ENCODE results near the gene MPHOSPH6. TPM values are rescaled to one million over a fixed set of nuclear protein-coding genes. Genes with fewer than 3 reads are reported as not detected.
A peak's percentile ranks its signal among the peaks of the same experiment; 100 is the strongest.
"Not testable (repeated sequence)": the region's sequence is repeated elsewhere in the genome, so short reads cannot be mapped to it uniquely, and the experiment has no call there.

Gene MPHOSPH6
- polyA plus RNA-seq: 30.5 TPM
- long read RNA-seq, donor 1, transcript MPHOSPH6-201 (5 exons, 1,103 nt): major isoform, 8 of 10 reads
- long read RNA-seq, donor 1, partial matches to known transcripts: 0 of 10 reads
- long read RNA-seq, donor 1, other reads (novel, unspliced or antisense): 0 of 10 reads
- long read RNA-seq, donor 2, transcript MPHOSPH6-201 (5 exons, 1,103 nt): major isoform, 12 of 14 reads
- long read RNA-seq, donor 2, partial matches to known transcripts: 0 of 14 reads
- long read RNA-seq, donor 2, other reads (novel, unspliced or antisense): 0 of 14 reads
- long read RNA-seq, donor 3: 0 reads
- long read RNA-seq, donor 4, partial matches to known transcripts: 0 of 2 reads
- long read RNA-seq, donor 4, other reads (novel, unspliced or antisense): 0 of 2 reads
- long read RNA-seq, donor 5, transcript MPHOSPH6-201 (5 exons, 1,103 nt): major isoform, 7 of 7 reads
- long read RNA-seq, donor 5, partial matches to known transcripts: 0 of 7 reads
- long read RNA-seq, donor 5, other reads (novel, unspliced or antisense): 0 of 7 reads
- long read RNA-seq, donor 6, transcript MPHOSPH6-201 (5 exons, 1,103 nt): major isoform, 7 of 11 reads
- long read RNA-seq, donor 6, partial matches to known transcripts: 0 of 11 reads
- long read RNA-seq, donor 6, other reads (novel, unspliced or antisense): 0 of 11 reads
- long read RNA-seq, donor 7, transcript MPHOSPH6-201 (5 exons, 1,103 nt): major isoform, 6 of 9 reads
- long read RNA-seq, donor 7, partial matches to known transcripts: 0 of 9 reads
- long read RNA-seq, donor 7, other reads (novel, unspliced or antisense): 0 of 9 reads
- long read RNA-seq, donor 8, transcript MPHOSPH6-201 (5 exons, 1,103 nt): major isoform, 24 of 38 reads
- long read RNA-seq, donor 8, partial matches to known transcripts: 11 of 38 reads
- long read RNA-seq, donor 8, other reads (novel, unspliced or antisense): 0 of 38 reads
- long read RNA-seq, donor 9, transcript MPHOSPH6-207 (2 exons, 392 nt): minor isoform, 5 of 16 reads
- long read RNA-seq, donor 9, transcript MPHOSPH6-201 (5 exons, 1,103 nt): major isoform, 11 of 16 reads
- long read RNA-seq, donor 9, partial matches to known transcripts: 0 of 16 reads
- long read RNA-seq, donor 9, other reads (novel, unspliced or antisense): 0 of 16 reads
- long read RNA-seq, donor 10, transcript MPHOSPH6-201 (5 exons, 1,103 nt): major isoform, 10 of 12 reads
- long read RNA-seq, donor 10, partial matches to known transcripts: 0 of 12 reads
- long read RNA-seq, donor 10, other reads (novel, unspliced or antisense): 0 of 12 reads
- long read RNA-seq, donor 11, transcript MPHOSPH6-201 (5 exons, 1,103 nt): major isoform, 19 of 20 reads
- long read RNA-seq, donor 11, partial matches to known transcripts: 0 of 20 reads
- long read RNA-seq, donor 11, other reads (novel, unspliced or antisense): 0 of 20 reads

- Histone ChIP-seq H3K36me3 (ENCODE audit: control insufficient read depth, insufficient read depth, low read length) (peaks cover 15% of the 10 kb centered on the region), H3K27me3 (ENCODE audit: control insufficient read depth, insufficient read depth, low read length) (peaks cover 27% of the 10 kb centered on the region), H3K4me1 (ENCODE audit: control insufficient read depth, insufficient read depth, low read length) (peaks cover 5% of the 10 kb centered on the region), H3K9me3 (ENCODE audit: control insufficient read depth, low read depth, low read length) (no peaks in the 10 kb centered on the region), H3K4me3 (ENCODE audit: low read length) (peak within 1 kb of the TSS; percentile 88), H3K27ac (ENCODE audit: low read length) (peak within 1 kb of the TSS; percentile 78)
- peak; percentile 90 to 95 for DNase-seq
- no CpG with 5 or more reads among the region's 89 CpGs for WGBS (ENCODE audit: insufficient coverage, low lambda C conversion rate)
These were observed at the start of gene MPHOSPH6 for GRCh38 chr16:82169861-82170845. MPHOSPH6 (minus strand) TSS chr16:82170224; CDS start chr16:82170175, 49 bp downstream.

- no peak for DNase-seq
- Histone ChIP-seq H3K27ac (ENCODE audit: low read length) (no peak overlapping the region), H3K36me3 (ENCODE audit: control insufficient read depth, insufficient read depth, low read length) (no peaks in the 10 kb centered on the region), H3K4me1 (ENCODE audit: control insufficient read depth, insufficient read depth, low read length) (no peaks in the 10 kb centered on the region), H3K27me3 (ENCODE audit: control insufficient read depth, insufficient read depth, low read length) (no peaks in the 10 kb centered on the region), H3K9me3 (ENCODE audit: control insufficient read depth, low read depth, low read length) (no peaks in the 10 kb centered on the region), H3K4me3 (ENCODE audit: low read length) (no peak overlapping the region)
- WGBS (ENCODE audit: insufficient coverage, low lambda C conversion rate): 87% methylated on average over 3 of the region's 12 CpGs
These were observed 49.3 kb upstream of the MPHOSPH6 start for GRCh38 chr16:82219298-82219697.

- not testable (repeated sequence) for DNase-seq; H3K9me3 ChIP-seq (ENCODE audit: control insufficient read depth, low read depth, low read length); H3K4me3 ChIP-seq (ENCODE audit: low read length); H3K27me3 ChIP-seq (ENCODE audit: control insufficient read depth, insufficient read depth, low read length); H3K4me1 ChIP-seq (ENCODE audit: control insufficient read depth, insufficient read depth, low read length); H3K36me3 ChIP-seq (ENCODE audit: control insufficient read depth, insufficient read depth, low read length); H3K27ac ChIP-seq (ENCODE audit: low read length)
- no CpG with 5 or more reads among the region's 9 CpGs for WGBS (ENCODE audit: insufficient coverage, low lambda C conversion rate)
These were observed 39.3 kb upstream of the MPHOSPH6 start for GRCh38 chr16:82209314-82209713.

GRCh38 chr16:82203198-82203597, 33.2 kb upstream of the MPHOSPH6 start:
- H3K9me3 ChIP-seq (ENCODE audit: control insufficient read depth, low read depth, low read length): no peaks in the 10 kb centered on the region
- H3K27ac ChIP-seq (ENCODE audit: low read length): no peak overlapping the region
- no peak for DNase-seq
- peaks cover 2% of the 10 kb centered on the region for H3K27me3 ChIP-seq (ENCODE audit: control insufficient read depth, insufficient read depth, low read length)
- H3K4me1 ChIP-seq (ENCODE audit: control insufficient read depth, insufficient read depth, low read length): no peaks in the 10 kb centered on the region
- no peak overlapping the region for H3K4me3 ChIP-seq (ENCODE audit: low read length)
- no peaks in the 10 kb centered on the region for H3K36me3 ChIP-seq (ENCODE audit: control insufficient read depth, insufficient read depth, low read length)

- Histone ChIP-seq H3K4me1 (ENCODE audit: control insufficient read depth, insufficient read depth, low read length) (no peaks in the 10 kb centered on the region), H3K36me3 (ENCODE audit: control insufficient read depth, insufficient read depth, low read length) (no peaks in the 10 kb centered on the region), H3K4me3 (ENCODE audit: low read length) (no peak overlapping the region), H3K27me3 (ENCODE audit: control insufficient read depth, insufficient read depth, low read length) (peaks cover 2% of the 10 kb centered on the region), H3K27ac (ENCODE audit: low read length) (no peak overlapping the region), H3K9me3 (ENCODE audit: control insufficient read depth, low read depth, low read length) (no peaks in the 10 kb centered on the region)
- no CpG with 5 or more reads among the region's 1 CpG for WGBS (ENCODE audit: insufficient coverage, low lambda C conversion rate)
- DNase-seq: no peak
These were observed 31.9 kb upstream of the MPHOSPH6 start for GRCh38 chr16:82201926-82202325.

GRCh38 chr16:82201351-82201750, 31.3 kb upstream of the MPHOSPH6 start:
- Histone ChIP-seq H3K9me3 (ENCODE audit: control insufficient read depth, low read depth, low read length) (no peaks in the 10 kb centered on the region), H3K27ac (ENCODE audit: low read length) (no peak overlapping the region), H3K4me1 (ENCODE audit: control insufficient read depth, insufficient read depth, low read length) (no peaks in the 10 kb centered on the region), H3K36me3 (ENCODE audit: control insufficient read depth, insufficient read depth, low read length) (no peaks in the 10 kb centered on the region), H3K4me3 (ENCODE audit: low read length) (no peak overlapping the region), H3K27me3 (ENCODE audit: control insufficient read depth, insufficient read depth, low read length) (peaks cover 2% of the 10 kb centered on the region)
- no peak for DNase-seq
- WGBS (ENCODE audit: insufficient coverage, low lambda C conversion rate): 0% methylated on average over 1 of the region's 2 CpGs

- no peaks in the 10 kb centered on the region for H3K9me3 ChIP-seq (ENCODE audit: control insufficient read depth, low read depth, low read length)
- no peaks in the 10 kb centered on the region for H3K36me3 ChIP-seq (ENCODE audit: control insufficient read depth, insufficient read depth, low read length)
- peaks cover 2% of the 10 kb centered on the region for H3K27me3 ChIP-seq (ENCODE audit: control insufficient read depth, insufficient read depth, low read length)
- no CpG with 5 or more reads among the region's 1 CpG for WGBS (ENCODE audit: insufficient coverage, low lambda C conversion rate)
- DNase-seq: no peak
- no peak overlapping the region for H3K27ac ChIP-seq (ENCODE audit: low read length)
- H3K4me3 ChIP-seq (ENCODE audit: low read length): no peak overlapping the region
- no peaks in the 10 kb centered on the region for H3K4me1 ChIP-seq (ENCODE audit: control insufficient read depth, insufficient read depth, low read length)
These were observed 29.2 kb upstream of the MPHOSPH6 start for GRCh38 chr16:82199209-82199608.

- DNase-seq: no peak
- Histone ChIP-seq H3K27me3 (ENCODE audit: control insufficient read depth, insufficient read depth, low read length) (peaks cover 2% of the 10 kb centered on the region), H3K4me1 (ENCODE audit: control insufficient read depth, insufficient read depth, low read length) (no peaks in the 10 kb centered on the region), H3K9me3 (ENCODE audit: control insufficient read depth, low read depth, low read length) (no peaks in the 10 kb centered on the region), H3K36me3 (ENCODE audit: control insufficient read depth, insufficient read depth, low read length) (no peaks in the 10 kb centered on the region), H3K4me3 (ENCODE audit: low read length) (no peak overlapping the region), H3K27ac (ENCODE audit: low read length) (no peak overlapping the region)
- WGBS (ENCODE audit: insufficient coverage, low lambda C conversion rate): 97% methylated on average over 6 of the region's 7 CpGs
These were observed 27.7 kb upstream of the MPHOSPH6 start for GRCh38 chr16:82197540-82198240.
